GM19099 (cell line): ENCODE measurements around the gene CREB3L1.

ENCODE experiments used
- POLR2A ChIP-seq: IDR thresholded peaks from 3 replicates; pipeline ENCODE4 v1.6.1; 2011; ENCODE audit warnings: low read depth; ENCODE audit not compliant: insufficient read length; ENCODE audit errors: extremely low read depth

Gene CREB3L1

DNA sequence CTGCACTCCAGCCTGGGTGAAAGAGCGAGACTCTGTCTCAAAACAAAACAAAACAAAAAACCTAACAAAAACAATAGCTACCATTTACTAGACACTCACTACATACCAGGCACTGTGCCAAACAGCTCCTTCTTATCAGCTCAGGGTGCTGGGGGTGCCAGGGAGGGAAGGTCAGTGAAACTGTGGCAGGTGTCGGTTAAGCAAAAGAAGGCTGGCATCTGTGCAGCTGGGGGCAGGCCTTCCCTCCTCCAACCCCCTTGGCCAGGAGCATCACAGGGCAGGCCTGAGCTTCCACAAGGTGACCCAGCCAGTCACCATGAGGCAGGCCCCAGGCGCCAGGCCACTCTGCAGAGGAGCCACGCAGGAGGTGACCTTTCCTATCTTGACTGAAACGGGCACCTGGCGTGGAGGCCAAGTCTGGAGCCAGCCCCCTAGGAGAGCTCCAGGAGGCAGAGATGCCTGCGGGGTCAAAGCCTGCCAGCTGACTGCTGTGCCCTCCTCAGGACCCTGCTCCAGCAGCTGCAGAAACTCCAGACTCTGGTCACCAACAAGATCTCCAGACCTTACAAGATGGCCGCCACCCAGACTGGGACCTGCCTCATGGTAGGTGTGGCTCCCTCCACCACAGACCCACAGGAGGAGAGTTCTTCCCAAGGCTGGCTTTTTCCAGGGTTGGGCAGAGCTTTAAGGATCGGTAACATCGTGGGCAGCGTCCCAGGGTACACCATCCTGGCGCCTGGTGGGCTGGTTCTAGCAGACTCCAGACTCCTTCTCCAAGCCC is 38.5 kb downstream of the CREB3L1 start:
- no peak for TF ChIP-seq POLR2A

DNA sequence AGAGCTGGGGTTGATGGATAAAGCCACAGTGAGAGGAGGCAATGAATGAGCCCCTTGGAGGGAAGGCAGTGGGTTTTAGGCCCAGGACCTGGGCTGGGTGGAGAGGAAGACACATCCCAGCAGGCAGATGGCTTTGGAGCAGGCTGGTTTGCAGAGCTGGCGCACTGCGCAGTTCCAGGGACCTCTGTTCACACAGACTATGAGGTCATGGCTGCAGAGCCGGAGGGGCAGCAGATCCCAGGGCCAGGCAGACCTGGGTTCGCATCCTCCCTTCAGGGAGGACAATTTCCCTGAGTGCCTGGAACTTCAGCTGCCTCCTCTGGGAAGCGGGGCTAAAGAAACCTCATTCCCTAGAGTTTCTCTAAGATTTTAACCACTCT is 41.6 kb downstream of the CREB3L1 start:
- TF ChIP-seq POLR2A: no peak

GRCh38 chr11:46321757-46322156 is 44.3 kb downstream of the CREB3L1 start:
- TF ChIP-seq POLR2A: no peak

- no peak for TF ChIP-seq POLR2A
Observed at GRCh38 chr11:46322759-46323158, 45.3 kb downstream of the CREB3L1 start.

DNA sequence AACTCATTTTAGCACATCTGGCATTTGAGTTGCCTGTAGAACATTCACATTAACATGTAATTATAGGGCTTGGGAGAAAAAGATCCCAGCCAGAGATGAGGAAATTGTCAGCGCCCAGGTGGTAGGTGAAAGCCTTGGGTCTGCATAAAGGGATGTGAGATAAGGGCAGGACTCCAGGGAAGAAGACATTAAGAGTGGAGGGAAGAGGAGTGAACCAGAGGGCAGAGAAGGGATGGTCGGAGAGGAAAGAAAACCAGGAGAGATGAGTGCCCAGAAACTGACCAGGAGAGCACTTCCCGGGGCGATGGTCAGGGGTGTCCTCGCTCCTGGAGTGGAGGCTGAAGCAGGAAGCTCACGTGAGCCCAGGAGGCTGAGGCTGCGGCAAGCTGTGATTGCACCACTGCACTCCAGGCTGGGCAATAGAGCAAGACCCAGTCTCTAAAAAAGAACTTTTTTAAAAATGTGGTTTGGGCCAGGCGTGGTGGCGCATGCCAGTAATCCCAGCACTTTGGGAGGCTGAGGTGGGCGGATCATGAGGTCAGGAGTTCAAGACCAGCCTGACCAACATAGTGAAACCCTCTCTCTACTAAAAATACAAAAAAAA is 49.5 kb downstream of the CREB3L1 start:
- TF ChIP-seq POLR2A: no peak

DNA sequence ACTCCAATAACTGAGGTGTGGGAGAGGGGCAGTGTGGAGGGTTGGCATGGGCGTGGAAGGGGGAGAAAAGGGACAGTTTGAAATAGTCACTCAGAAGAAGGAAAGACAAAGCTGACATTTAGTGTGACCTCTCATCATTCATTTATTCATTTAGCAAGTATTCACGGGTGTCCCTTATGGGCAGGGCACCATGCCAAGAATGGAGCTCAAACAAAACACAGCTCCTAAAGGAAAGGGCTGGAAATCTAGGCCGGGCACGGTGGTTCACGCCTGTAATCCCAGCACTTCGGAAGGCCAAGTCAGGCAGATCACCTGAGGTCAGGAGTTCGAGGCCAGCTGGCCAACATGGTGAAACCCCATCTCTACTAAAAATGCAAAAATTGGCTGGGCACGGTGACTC is 50.4 kb downstream of the CREB3L1 start:
- no peak for TF ChIP-seq POLR2A

- no peak for TF ChIP-seq POLR2A
Observed at GRCh38 chr11:46330154-46330553, 52.7 kb downstream of the CREB3L1 start.

DNA sequence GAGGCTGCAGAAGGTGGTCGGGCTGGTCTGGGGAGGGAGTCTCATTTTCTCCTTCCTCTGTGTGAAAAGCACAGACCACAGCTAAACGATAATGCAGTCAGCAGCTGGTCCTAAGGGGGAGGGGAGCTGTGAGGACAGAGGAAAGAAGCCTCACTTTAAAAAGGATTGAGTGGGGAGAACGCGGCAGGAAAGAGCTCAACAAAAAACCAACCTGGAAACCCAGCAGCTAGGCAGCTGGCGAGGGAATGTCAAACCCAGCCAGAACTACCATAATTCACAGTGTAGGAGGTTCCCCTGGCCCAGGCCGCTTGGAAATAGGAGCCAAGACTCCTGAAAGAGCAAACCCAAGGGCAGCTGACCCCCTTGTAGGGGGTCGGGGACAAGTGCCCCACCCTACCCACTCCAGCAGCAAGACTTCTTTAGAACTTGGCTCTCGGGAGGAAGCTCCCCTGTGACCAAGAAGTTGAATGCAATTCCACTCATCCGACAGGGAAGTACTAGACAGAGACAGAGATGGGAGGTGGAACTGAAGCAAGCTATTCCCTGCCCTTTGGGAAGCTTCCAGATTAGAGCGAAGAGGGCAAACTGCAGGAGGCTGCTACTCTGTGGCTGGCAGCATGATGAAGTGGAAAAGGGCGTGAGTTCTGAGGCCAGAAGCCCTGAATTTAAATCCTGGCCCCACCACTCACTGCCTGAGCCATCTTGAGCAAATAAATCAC is 53.3 kb downstream of the CREB3L1 start:
- no peak for TF ChIP-seq POLR2A

GRCh38 chr11:46331282-46331984 is 54.0 kb downstream of the CREB3L1 start:
- TF ChIP-seq POLR2A: no peak

DNA sequence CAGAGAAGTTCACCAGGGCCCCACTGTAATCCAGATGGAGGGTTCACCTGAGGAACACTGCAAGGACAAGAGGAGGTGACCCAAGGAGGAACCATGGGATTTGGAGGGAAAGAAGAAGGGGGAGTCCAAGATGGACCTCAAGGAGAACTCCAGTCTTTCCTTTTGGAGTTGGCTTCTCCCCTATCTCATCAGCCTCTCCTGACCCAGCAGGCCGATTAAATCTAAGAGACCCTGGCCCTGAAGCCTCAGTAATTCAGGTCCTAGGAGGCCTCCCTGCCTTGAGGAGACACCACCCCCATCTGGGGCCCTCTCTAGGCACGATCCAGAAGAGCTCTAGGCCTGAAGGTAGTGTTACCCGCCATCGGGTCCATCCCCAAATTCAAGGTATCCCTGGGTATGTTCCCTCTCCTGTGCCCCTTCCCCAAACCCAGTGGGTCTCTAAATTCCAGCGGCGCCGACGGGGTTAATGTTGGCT is 54.7 kb downstream of the CREB3L1 start:
- no peak for TF ChIP-seq POLR2A

DNA sequence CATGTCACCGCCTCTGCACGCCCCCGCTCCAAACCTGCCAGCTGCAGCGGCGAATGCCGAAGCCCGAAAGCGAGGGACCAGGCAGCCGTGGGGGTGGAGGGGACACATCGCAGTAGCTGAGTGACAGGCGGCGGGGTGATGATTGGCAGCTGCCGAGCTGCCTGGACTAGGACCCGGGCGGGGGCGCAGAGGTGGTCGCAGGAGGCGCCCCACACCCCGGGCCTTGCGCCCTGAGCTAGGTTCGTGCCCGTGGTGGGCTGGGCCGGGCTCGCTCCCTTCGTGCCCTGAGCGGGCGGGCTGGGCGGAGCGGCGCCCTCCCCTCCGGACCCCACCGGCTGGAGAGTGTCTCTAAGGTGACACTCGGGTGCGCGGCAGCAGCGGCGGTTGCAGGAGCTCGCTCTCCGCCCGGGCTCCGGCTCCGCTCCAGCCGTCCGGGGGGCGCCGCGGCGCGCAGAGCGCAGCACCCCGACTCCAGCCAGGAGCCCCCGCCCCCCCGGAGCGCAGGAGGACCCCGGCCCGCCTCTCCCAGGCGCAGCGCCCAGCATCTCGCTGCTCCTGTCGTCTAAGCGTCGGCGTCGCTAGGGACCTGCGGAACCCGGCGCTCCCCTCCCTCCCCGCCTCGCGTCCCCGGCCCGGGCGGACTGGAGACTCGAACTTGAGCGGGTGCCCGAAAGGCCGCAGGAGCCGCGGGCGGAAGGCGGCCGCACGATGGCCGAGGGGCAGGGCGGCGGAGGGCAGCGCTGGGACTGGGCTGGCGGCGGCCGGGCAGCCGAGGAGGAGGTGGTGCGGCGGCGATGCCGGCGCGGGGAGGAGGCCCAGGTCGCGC is 55.3 kb downstream of the CREB3L1 start:
- TF ChIP-seq POLR2A: no peak

- no peak for TF ChIP-seq POLR2A
Observed at GRCh38 chr11:46333394-46333947, 56.0 kb downstream of the CREB3L1 start.

DNA sequence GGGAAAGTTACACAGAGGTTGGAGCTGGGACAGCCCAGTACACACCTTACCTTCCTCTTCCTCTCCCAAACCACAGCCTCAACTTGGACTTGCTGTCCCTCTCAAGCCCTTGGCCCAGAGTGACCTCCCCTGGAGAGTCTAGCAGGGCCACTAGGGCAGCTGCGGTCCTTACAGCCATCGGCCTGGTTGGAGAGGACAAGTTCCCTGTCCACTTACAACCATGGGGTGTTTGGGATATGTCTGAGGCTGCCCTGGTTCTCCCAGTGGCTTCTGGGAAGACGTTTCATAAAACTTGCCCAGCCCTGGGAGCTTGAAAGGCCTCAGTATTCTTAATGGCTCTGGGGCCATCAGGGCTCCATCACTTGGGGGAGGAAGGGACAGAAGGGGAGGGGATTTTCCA is 56.7 kb downstream of the CREB3L1 start:
- no peak for TF ChIP-seq POLR2A

- TF ChIP-seq POLR2A: no peak
Observed at GRCh38 chr11:46335271-46335670, 57.8 kb downstream of the CREB3L1 start.
